Endothelial cell of umbilical vein (primary cell): ENCODE results near the gene VSX1. TPM values are rescaled to one million over a fixed set of nuclear protein-coding genes. Genes with fewer than 3 reads are reported as not detected.

Source experiments
- BruUV-seq: library from RNA; stranded (reverse); fragments of 400-500 nt; replicated peaks from 2 replicates; lab custom pipeline; 2021; lab: Mats Ljungman, UMichigan
- CTCF ChIA-PET: fragments of 300-600, 350-600 bp; sonication (Branson Sonifier 250); formaldehyde crosslinking; loops from one replicate; lab custom pipeline; 2021; ENCODE audit warnings: antibody characterized with exemption, inconsistent platforms; lab: Charles Lee
- POLR2A ChIA-PET: fragments of 300-600, 350-600 bp; sonication (Branson Sonifier 250); formaldehyde crosslinking; loops from one replicate; lab custom pipeline; 2021; ENCODE audit warnings: antibody characterized with exemption, inconsistent platforms; lab: Charles Lee
- DNase-seq: peaks from one replicate; pipeline ENCODE4 v3.0.0-alpha.2; 2011; ENCODE audit warnings: low read depth, low spot score
- FAIRE-seq: peaks from 2 replicates; lab custom pipeline; 2011; peaks lifted over from hg19 to GRCh38; lab: Jason Lieb, UNC
- H2AFZ ChIP-seq: 2 replicates; pipeline ENCODE4 v1.6.0; 2012; ENCODE audit warnings: low read depth, low read length, control low read depth, inconsistent platforms
- H3K27ac ChIP-seq: 2 replicates; pipeline ENCODE4 v1.5.1; 2011; ENCODE audit warnings: low read depth, mild to moderate bottlenecking, control low read depth, low read length, moderate library complexity; ENCODE audit not compliant: insufficient read depth
- H3K27me3 ChIP-seq, 2 experiments: 2 replicates each; pipeline versions ENCODE4 v1.6.0 to v1.6.1; 2011; ENCODE audit warnings: low read length in 2 of 2, mixed read lengths in 1 of 2; ENCODE audit not compliant: control insufficient read depth in 2 of 2, insufficient read depth in 2 of 2
- H3K36me3 ChIP-seq, 2 experiments: 2 replicates in 1 of 2; 3 replicates in 1 of 2; pipeline ENCODE4 v1.5.1; 2011; ENCODE audit warnings: low read length in 2 of 2, mild to moderate bottlenecking in 1 of 2, moderate library complexity in 1 of 2; ENCODE audit not compliant: control insufficient read depth in 2 of 2, insufficient read depth in 2 of 2; ENCODE audit errors: extremely low read depth in 1 of 2
- H3K4me1 ChIP-seq: 3 replicates; pipeline ENCODE4 v1.5.1; 2011; ENCODE audit warnings: mild to moderate bottlenecking, low read length; ENCODE audit not compliant: control insufficient read depth, insufficient read depth; ENCODE audit errors: extremely low read depth
- H3K4me2 ChIP-seq: 2 replicates; pipeline ENCODE4 v1.6.1; 2011; ENCODE audit warnings: low read length, control low read depth, mixed read lengths; ENCODE audit not compliant: insufficient read depth
- H3K4me3 ChIP-seq, 3 experiments: fragments of 200-600 bp in 1 of 3; sonication (generic), shearing (Covaris generic) in 1 of 3; replicated peaks in 1 of 3; 2 replicates each; pipeline ENCODE4 v1.5.1; 2011 to 2016; ENCODE audit warnings: control low read depth in 3 of 3, low read length in 3 of 3, mild to moderate bottlenecking in 2 of 3, inconsistent platforms in 1 of 3, low read depth in 1 of 3, moderate library complexity in 1 of 3; ENCODE audit not compliant: insufficient read depth in 1 of 3
- H3K79me2 ChIP-seq: 2 replicates; pipeline ENCODE4 v1.6.0; 2012; ENCODE audit warnings: low read length, inconsistent platforms; ENCODE audit not compliant: control insufficient read depth, insufficient read depth
- H3K9ac ChIP-seq: replicated peaks from 2 replicates; pipeline ENCODE3; 2011; ENCODE audit warnings: low read length, control low read depth; ENCODE audit not compliant: insufficient read depth; ENCODE audit errors: extremely low read depth
- H3K9me1 ChIP-seq: replicated peaks from 3 replicates; pipeline ENCODE4 v1.6.0; 2011; ENCODE audit warnings: mild to moderate bottlenecking, low read length; ENCODE audit not compliant: control insufficient read depth, insufficient read depth; ENCODE audit errors: extremely low read depth
- H3K9me3 ChIP-seq: replicated peaks from 2 replicates; pipeline ENCODE4 v1.5.1; 2012; ENCODE audit warnings: low read length, inconsistent platforms; ENCODE audit not compliant: control insufficient read depth, insufficient read depth
- H4K20me1 ChIP-seq: replicated peaks from 2 replicates; pipeline ENCODE3; 2011; ENCODE audit warnings: mild to moderate bottlenecking, low read length; ENCODE audit not compliant: control insufficient read depth, insufficient read depth; ENCODE audit errors: extremely low read depth
- EZH2 ChIP-seq: IDR thresholded peaks from 2 replicates; pipeline ENCODE4 v1.6.1; 2012; ENCODE audit warnings: borderline replicate concordance, low read depth, mild to moderate bottlenecking, moderate library complexity, low read length, inconsistent platforms; ENCODE audit not compliant: severe bottlenecking
- FOS ChIP-seq: IDR thresholded peaks from 2 replicates; pipeline ENCODE4 v1.6.1; 2011; ENCODE audit warnings: mild to moderate bottlenecking, low read length, moderate library complexity, borderline replicate concordance; ENCODE audit not compliant: insufficient read depth
- GATA2 ChIP-seq: IDR thresholded peaks from 2 replicates; pipeline ENCODE4 v1.7.0; 2011; ENCODE audit warnings: low read depth, mild to moderate bottlenecking, moderate library complexity, mixed read lengths, low read length; ENCODE audit not compliant: insufficient read length, insufficient read depth
- JUN ChIP-seq: IDR thresholded peaks from 2 replicates; pipeline ENCODE4 v1.6.1; 2011; ENCODE audit warnings: borderline replicate concordance, low read depth; ENCODE audit not compliant: insufficient read length, insufficient read depth
- MYC ChIP-seq: IDR thresholded peaks from one replicate; pipeline ENCODE4 v1.6.1; 2011; ENCODE audit warnings: mild to moderate bottlenecking, low read depth, low read length
- POLR2A ChIP-seq: IDR thresholded peaks from 2 replicates; pipeline ENCODE4 v1.6.1; 2012; ENCODE audit warnings: low read depth, mild to moderate bottlenecking, control low read depth, low read length
- POLR2AphosphoS5 ChIP-seq: IDR thresholded peaks from 2 replicates; pipeline ENCODE4 v1.6.1; 2012; ENCODE audit warnings: low read depth, mild to moderate bottlenecking, control low read depth, low read length, moderate library complexity; ENCODE audit not compliant: insufficient read depth
- dilution Hi-C: fragments of 300-500 bp; cut with MboI; formaldehyde crosslinking; loops from one replicate; pipeline ENCODE4 v1.15.0; 2019; ENCODE audit warnings: low sequenced_read_pairs; ENCODE audit not compliant: extremely low pct_ligation_motif_present
- intact Hi-C: fragments of 100-400 bp; cut with micrococcal nuclease; formaldehyde crosslinking; loops from one replicate; pipeline ENCODE4 v1.10.0; 2022
- polyA plus RNA-seq, 4 experiments: library from polyadenylated mRNA; depleted of rRNA in 3 of 4; stranded (reverse) in 3 of 4; unstranded in 1 of 4; fragments of >200 nt; gene quantifications; 2 replicates each; pipeline versions ENCODE4 v1.2.1 to v1.2.3, GENCODE V29; 2011 to 2012; ENCODE audit warnings: missing spikeins in 1 of 4
- total RNA-seq: library from RNA; stranded (reverse); gene quantifications from 2 replicates; pipeline ENCODE4 v1.2.3, GENCODE V29; 2021
- TF ChIP-seq, protein P1 (sequence below): IDR thresholded peaks from 2 replicates; pipeline ENCODE4 v1.6.1; 2011; ENCODE audit not compliant: insufficient read depth, insufficient read length
- TF ChIP-seq, protein P2 (sequence below), 2 donors: IDR thresholded peaks; 1 replicate in 1 of 2; 2 replicates in 1 of 2; pipeline ENCODE4 v1.5.1; 2011; ENCODE audit warnings: low read length in 2 of 2, mild to moderate bottlenecking in 2 of 2, moderate library complexity in 2 of 2, control low read depth in 1 of 2, inconsistent platforms in 1 of 2, low read depth in 1 of 2; ENCODE audit not compliant: insufficient read depth in 1 of 2; ENCODE audit errors: extremely low read depth in 1 of 2

The VSX1 gene
- total and polyA plus RNA-seq, 2 donors (not counting 3 experiments of a cell fraction or from before 2014, with no cell fraction given) = not detected

DNA sequence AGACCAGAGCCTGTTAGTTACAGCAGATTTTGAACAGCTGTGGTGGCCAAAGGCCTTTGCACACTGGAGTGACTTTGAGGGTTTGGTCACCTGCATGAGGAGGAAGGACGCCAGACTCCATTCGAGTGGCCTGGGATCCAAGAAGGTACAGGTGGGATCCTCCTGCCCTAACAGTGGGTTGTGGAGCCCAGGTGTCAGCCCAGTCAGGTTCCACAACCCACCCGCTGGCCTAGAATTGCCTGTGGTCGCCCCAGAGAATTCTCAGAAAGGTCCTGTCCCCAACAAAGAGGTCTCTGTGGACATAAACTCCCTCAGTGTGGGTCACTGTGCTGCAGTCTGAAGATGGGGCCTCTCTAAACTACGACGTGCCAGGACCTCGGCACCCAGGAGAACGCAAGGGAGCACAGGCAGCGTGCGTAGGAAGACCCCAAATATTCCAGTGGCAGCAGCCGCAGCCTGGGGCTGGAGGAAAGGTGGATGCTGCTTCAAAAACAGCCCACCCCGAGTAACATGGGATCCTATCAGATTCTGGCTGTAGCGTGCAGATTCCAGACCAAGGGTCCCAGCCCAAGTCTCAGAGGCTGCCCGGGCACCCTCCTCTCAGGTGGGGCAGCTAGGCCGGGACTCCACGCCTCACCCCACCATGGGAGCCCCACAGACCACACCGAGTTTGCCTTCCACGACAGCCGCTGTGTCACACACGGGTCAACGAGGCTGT lies 40.0 kb downstream of the VSX1 start:
- ChIA-PET CTCF (no interaction called here), POLR2A (no interaction called here)
- Histone ChIP-seq H3K36me3 (no peaks in the 10 kb centered on the region), H3K9me1 (no peaks in the 10 kb centered on the region), H3K4me1 (peaks cover 5% of the 10 kb centered on the region), H3K27ac (no peak overlapping the region), H2AFZ (no peak overlapping the region), H3K9ac (no peak overlapping the region), H3K9me3 (no peaks in the 10 kb centered on the region), H3K27me3 (no peaks in the 10 kb centered on the region), H3K4me2 (no peak overlapping the region), H3K4me3 (no peak overlapping the region), H3K79me2 (no peaks in the 10 kb centered on the region), H4K20me1 (no peaks in the 10 kb centered on the region)
- dilution Hi-C loops (no loop called here), intact Hi-C loops (no loop called here)
- BruUV-seq = no TSS peak
- FAIRE-seq = no peak
- no peak for TF ChIP-seq FOS
- no peak for TF ChIP-seq EZH2
- TF ChIP-seq, protein P1, sequence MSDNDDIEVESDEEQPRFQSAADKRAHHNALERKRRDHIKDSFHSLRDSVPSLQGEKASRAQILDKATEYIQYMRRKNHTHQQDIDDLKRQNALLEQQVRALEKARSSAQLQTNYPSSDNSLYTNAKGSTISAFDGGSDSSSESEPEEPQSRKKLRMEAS = no peak
- TF ChIP-seq POLR2A = no peak
- no peak for TF ChIP-seq POLR2AphosphoS5
- no peak for DNase-seq

DNA sequence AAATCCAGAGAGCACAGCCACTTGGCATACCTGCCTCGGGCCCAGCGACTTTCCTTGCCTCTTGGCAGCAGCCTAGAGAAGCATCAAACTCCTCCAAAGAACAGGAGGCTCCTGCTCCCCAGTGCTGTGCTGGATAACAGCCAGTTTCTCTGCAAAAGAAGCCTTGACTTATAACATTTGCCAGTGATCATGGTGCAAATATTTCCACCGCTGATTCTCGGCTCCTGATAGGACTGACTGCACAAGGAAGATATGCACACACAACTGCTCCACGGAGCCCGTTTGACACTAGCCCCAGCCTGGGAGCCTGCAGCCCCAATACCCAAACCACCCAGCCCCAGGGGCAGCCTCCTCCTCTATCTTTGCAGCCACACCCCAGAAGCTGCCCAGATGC lies 41.5 kb downstream of the VSX1 start:
- Histone ChIP-seq H3K27ac (no peak overlapping the region), H3K9me3 (no peaks in the 10 kb centered on the region), H2AFZ (no peak overlapping the region), H3K9ac (no peak overlapping the region), H3K4me1 (peaks cover 12% of the 10 kb centered on the region), H3K36me3 (no peaks in the 10 kb centered on the region), H3K27me3 (no peaks in the 10 kb centered on the region), H3K4me3 (no peak overlapping the region), H3K9me1 (no peaks in the 10 kb centered on the region), H3K79me2 (no peaks in the 10 kb centered on the region), H4K20me1 (no peaks in the 10 kb centered on the region), H3K4me2 (no peak overlapping the region)
- FAIRE-seq (no peak), DNase-seq (no peak)
- TF ChIP-seq POLR2AphosphoS5 (no peak), MYC (no peak), GATA2 (no peak), POLR2A (no peak), FOS (no peak), EZH2 (no peak), JUN (no peak)
- TF ChIP-seq, protein P2, sequence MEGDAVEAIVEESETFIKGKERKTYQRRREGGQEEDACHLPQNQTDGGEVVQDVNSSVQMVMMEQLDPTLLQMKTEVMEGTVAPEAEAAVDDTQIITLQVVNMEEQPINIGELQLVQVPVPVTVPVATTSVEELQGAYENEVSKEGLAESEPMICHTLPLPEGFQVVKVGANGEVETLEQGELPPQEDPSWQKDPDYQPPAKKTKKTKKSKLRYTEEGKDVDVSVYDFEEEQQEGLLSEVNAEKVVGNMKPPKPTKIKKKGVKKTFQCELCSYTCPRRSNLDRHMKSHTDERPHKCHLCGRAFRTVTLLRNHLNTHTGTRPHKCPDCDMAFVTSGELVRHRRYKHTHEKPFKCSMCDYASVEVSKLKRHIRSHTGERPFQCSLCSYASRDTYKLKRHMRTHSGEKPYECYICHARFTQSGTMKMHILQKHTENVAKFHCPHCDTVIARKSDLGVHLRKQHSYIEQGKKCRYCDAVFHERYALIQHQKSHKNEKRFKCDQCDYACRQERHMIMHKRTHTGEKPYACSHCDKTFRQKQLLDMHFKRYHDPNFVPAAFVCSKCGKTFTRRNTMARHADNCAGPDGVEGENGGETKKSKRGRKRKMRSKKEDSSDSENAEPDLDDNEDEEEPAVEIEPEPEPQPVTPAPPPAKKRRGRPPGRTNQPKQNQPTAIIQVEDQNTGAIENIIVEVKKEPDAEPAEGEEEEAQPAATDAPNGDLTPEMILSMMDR (IDR thresholded peaks at IDR 0.05; ENCODE audit: extremely low read depth in 1 of 2, insufficient read depth in 1 of 2, low read depth in 1 of 2, low read length in 2 of 2) = no peak
- TF ChIP-seq, protein P1 = no peak
- intact Hi-C loops = no loop called here
- BruUV-seq = no TSS peak
- ChIA-PET CTCF (no interaction called here), POLR2A (no interaction called here)
- dilution Hi-C loops = no loop called here
